Right lung (tissue), 10 donors: ENCODE measurements around the gene ADGRG2. TPM values are rescaled to one million over a fixed set of nuclear protein-coding genes. Genes with fewer than 3 reads are reported as not detected.

ENCODE experiments used
- DNase-seq, 2 donors: peaks; one replicate each; pipeline ENCODE4 v3.0.0-alpha.2; 2013
- long read RNA-seq, 8 donors: transcript quantifications; one replicate each; lab custom pipeline, GENCODE V29; 2026
- polyA plus RNA-seq, 5 donors: library from polyadenylated mRNA; unstranded; fragments of 120-200 nt; gene quantifications; one replicate each; pipeline versions ENCODE4 v1.2.1 to v1.2.3, GENCODE V29; 2013; ENCODE audit warnings: inconsistent platforms in 1 of 5, low replicate concordance in 1 of 5; ENCODE audit not compliant: insufficient read length in 5 of 5, insufficient read depth in 1 of 5

ADGRG2 gene
- polyA plus RNA-seq, result 1 to 10 TPM; 1.7 to 4.2 (median 3.2) TPM
- long read RNA-seq, donor 1, result 0 reads
- long read RNA-seq, donor 2, result 0 reads
- long read RNA-seq, donor 3, result 0 reads
- long read RNA-seq, donor 4, result 0 reads
- long read RNA-seq, donor 5, result 0 reads
- long read RNA-seq, donor 6, partial matches to known transcripts, result 7 of 7 reads
- long read RNA-seq, donor 6, other reads (novel, unspliced or antisense), result 0 of 7 reads
- long read RNA-seq, donor 7, result 0 reads
- long read RNA-seq, donor 8, result 0 reads

- peak; percentile 34 to 47 for DNase-seq
Measured at GRCh38 chrX:19121898-19122640, at the start of gene ADGRG2. ADGRG2 (minus strand) TSS chrX:19122468; CDS start chrX:19068834, 53,634 bp downstream.

GRCh38 chrX:19168609-19169008 lies 46.3 kb upstream of the ADGRG2 start:
- no peak for DNase-seq

GRCh38 chrX:19162851-19163250 lies 40.6 kb upstream of the ADGRG2 start:
- no peak for DNase-seq

GRCh38 chrX:19156186-19156585 lies 33.9 kb upstream of the ADGRG2 start:
- DNase-seq, result no peak

GRCh38 chrX:19152762-19153161 lies 30.5 kb upstream of the ADGRG2 start:
- no peak for DNase-seq

GRCh38 chrX:19137067-19137466 lies 14.8 kb upstream of the ADGRG2 start:
- DNase-seq, result no peak

- DNase-seq, result no peak
Measured at GRCh38 chrX:19133784-19134183, 11.5 kb upstream of the ADGRG2 start.

GRCh38 chrX:19133231-19133630 lies 11.0 kb upstream of the ADGRG2 start:
- peak in 1 of 2 donors; percentile 19 for DNase-seq

GRCh38 chrX:19130628-19131027 lies 8.4 kb upstream of the ADGRG2 start:
- DNase-seq, result no peak

- no peak for DNase-seq
Measured at GRCh38 chrX:19129694-19130093, 7.4 kb upstream of the ADGRG2 start.

GRCh38 chrX:19127649-19128168 lies 5.4 kb upstream of the ADGRG2 start:
- no peak for DNase-seq

GRCh38 chrX:19122641-19123009 lies 357 bp upstream of the ADGRG2 start:
- no peak for DNase-seq

GRCh38 chrX:19121466-19121865 lies 802 bp downstream of the ADGRG2 start:
- DNase-seq, result no peak

- no peak for DNase-seq
Measured at GRCh38 chrX:19110642-19111041, 11.6 kb downstream of the ADGRG2 start.

GRCh38 chrX:19107035-19107434 lies 15.2 kb downstream of the ADGRG2 start:
- no peak for DNase-seq

GRCh38 chrX:19100586-19100985 lies 21.7 kb downstream of the ADGRG2 start:
- DNase-seq, result peak in 1 of 2 donors; percentile 15

GRCh38 chrX:19097553-19098283 lies 24.6 kb downstream of the ADGRG2 start:
- peak; percentile 56 to 75 for DNase-seq

- DNase-seq, result no peak
Measured at GRCh38 chrX:19096586-19096985, 25.7 kb downstream of the ADGRG2 start.

GRCh38 chrX:19094654-19095053 lies 27.6 kb downstream of the ADGRG2 start:
- no peak for DNase-seq

GRCh38 chrX:19091596-19091995 lies 30.7 kb downstream of the ADGRG2 start:
- DNase-seq, result no peak

- no peak for DNase-seq
Measured at GRCh38 chrX:19089555-19090040, 32.7 kb downstream of the ADGRG2 start.

- DNase-seq, result no peak
Measured at GRCh38 chrX:19086102-19086772, 36.0 kb downstream of the ADGRG2 start.
